Gastrocnemius medialis (tissue), 4 donors: ENCODE measurements around the gene RAB15.

Experiments used
- POLR2A ChIP-seq, 2 donors: fragments of 450-650 bp; IDR thresholded peaks; one replicate each; pipeline ENCODE4 v1.6.1; 2017; ENCODE audit warnings: antibody characterized with exemption in 2 of 2, mild to moderate bottlenecking in 2 of 2, moderate library complexity in 2 of 2
- TF ChIP-seq, protein P1 (sequence below), 5 experiments: fragments of 450-650 bp in 3 of 5; fragments of 200-600 bp in 2 of 5; sonication (generic) in 2 of 5; IDR thresholded peaks in 4 of 5; conservative IDR thresholded peaks in 1 of 5; 1 replicate in 4 of 5; 2 replicates in 1 of 5; pipeline ENCODE4 v1.5.1; 2016 to 2019; ENCODE audit warnings: antibody characterized with exemption in 5 of 5, mild to moderate bottlenecking in 3 of 5, moderate library complexity in 3 of 5

- TF ChIP-seq, protein P1, sequence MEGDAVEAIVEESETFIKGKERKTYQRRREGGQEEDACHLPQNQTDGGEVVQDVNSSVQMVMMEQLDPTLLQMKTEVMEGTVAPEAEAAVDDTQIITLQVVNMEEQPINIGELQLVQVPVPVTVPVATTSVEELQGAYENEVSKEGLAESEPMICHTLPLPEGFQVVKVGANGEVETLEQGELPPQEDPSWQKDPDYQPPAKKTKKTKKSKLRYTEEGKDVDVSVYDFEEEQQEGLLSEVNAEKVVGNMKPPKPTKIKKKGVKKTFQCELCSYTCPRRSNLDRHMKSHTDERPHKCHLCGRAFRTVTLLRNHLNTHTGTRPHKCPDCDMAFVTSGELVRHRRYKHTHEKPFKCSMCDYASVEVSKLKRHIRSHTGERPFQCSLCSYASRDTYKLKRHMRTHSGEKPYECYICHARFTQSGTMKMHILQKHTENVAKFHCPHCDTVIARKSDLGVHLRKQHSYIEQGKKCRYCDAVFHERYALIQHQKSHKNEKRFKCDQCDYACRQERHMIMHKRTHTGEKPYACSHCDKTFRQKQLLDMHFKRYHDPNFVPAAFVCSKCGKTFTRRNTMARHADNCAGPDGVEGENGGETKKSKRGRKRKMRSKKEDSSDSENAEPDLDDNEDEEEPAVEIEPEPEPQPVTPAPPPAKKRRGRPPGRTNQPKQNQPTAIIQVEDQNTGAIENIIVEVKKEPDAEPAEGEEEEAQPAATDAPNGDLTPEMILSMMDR (IDR thresholded peaks at IDR 0.05 in 4 of 5, conservative IDR thresholded peaks at IDR 0.05 in 1 of 5): no peak
- no peak for TF ChIP-seq POLR2A (IDR thresholded peaks at IDR 0.05)
These were observed 20.8 kb downstream of the RAB15 start for GRCh38 chr14:64951291-64951690.
